CD4-positive, alpha-beta T cell treated with Interleukin-6 at 100 ng/mL for 8 hours (primary cell): ENCODE results near the gene PSMA3.
"Not testable (repeated sequence)": the region's sequence is repeated elsewhere in the genome, so short reads cannot be mapped to it uniquely, and the experiment has no call there.

Source experiments
- DNase-seq: peaks from one replicate; pipeline ENCODE4 v3.0.0-alpha.2; 2020; ENCODE audit warnings: mixed read lengths, low spot score

Gene PSMA3

GRCh38 chr14:58244556-58245387, at the start of gene PSMA3:
TSS of gene PSMA3 (plus strand) at chr14:58244843. CDS start at chr14:58244921, 78 bp downstream.
- DNase-seq, result peak; percentile 97

GRCh38 chr14:58196198-58196597, 48.4 kb upstream of the PSMA3 start:
- DNase-seq, result no peak

GRCh38 chr14:58198086-58198485, 46.6 kb upstream of the PSMA3 start:
- DNase-seq, result peak; percentile 3

- peak; percentile 81 for DNase-seq
These were observed 44.7 kb upstream of the PSMA3 start, which contains the start of gene ACTR10 for GRCh38 chr14:58199726-58200479. TSS of gene ACTR10 (plus strand) at chr14:58200149. CDS start at chr14:58200218, 69 bp downstream.

- no peak for DNase-seq
These were observed 44.2 kb upstream of the PSMA3 start for GRCh38 chr14:58200480-58200841.

GRCh38 chr14:58200846-58201245, 43.8 kb upstream of the PSMA3 start:
- no peak for DNase-seq

GRCh38 chr14:58213176-58213575, 31.5 kb upstream of the PSMA3 start:
- no peak for DNase-seq

GRCh38 chr14:58215191-58215914, 29.3 kb upstream of the PSMA3 start:
- no peak for DNase-seq

GRCh38 chr14:58216544-58216943, 28.1 kb upstream of the PSMA3 start:
- no peak for DNase-seq

- DNase-seq, result no peak
These were observed 17.4 kb upstream of the PSMA3 start for GRCh38 chr14:58227096-58227819.

- no peak for DNase-seq
These were observed 6.1 kb upstream of the PSMA3 start for GRCh38 chr14:58238252-58239243.

GRCh38 chr14:58239244-58240195, 5.1 kb upstream of the PSMA3 start:
- DNase-seq, result peak; percentile 79

- DNase-seq, result no peak
These were observed 670 bp upstream of the PSMA3 start for GRCh38 chr14:58243790-58244555.

- DNase-seq, result no peak
These were observed 919 bp downstream of the PSMA3 start for GRCh38 chr14:58245562-58245961.

GRCh38 chr14:58249611-58250010, 5.0 kb downstream of the PSMA3 start:
- DNase-seq, result no peak

GRCh38 chr14:58258156-58258555, 13.5 kb downstream of the PSMA3 start:
- DNase-seq, result no peak

- not testable (repeated sequence) for DNase-seq
These were observed 17.4 kb downstream of the PSMA3 start for GRCh38 chr14:58262005-58262404.

GRCh38 chr14:58265401-58265800, 20.8 kb downstream of the PSMA3 start:
- no peak for DNase-seq

GRCh38 chr14:58270628-58271027, 26.0 kb downstream of the PSMA3 start:
- no peak for DNase-seq
